ENCODE measurements around the gene IL17RC.

- TF ChIP-seq, protein P1, sequence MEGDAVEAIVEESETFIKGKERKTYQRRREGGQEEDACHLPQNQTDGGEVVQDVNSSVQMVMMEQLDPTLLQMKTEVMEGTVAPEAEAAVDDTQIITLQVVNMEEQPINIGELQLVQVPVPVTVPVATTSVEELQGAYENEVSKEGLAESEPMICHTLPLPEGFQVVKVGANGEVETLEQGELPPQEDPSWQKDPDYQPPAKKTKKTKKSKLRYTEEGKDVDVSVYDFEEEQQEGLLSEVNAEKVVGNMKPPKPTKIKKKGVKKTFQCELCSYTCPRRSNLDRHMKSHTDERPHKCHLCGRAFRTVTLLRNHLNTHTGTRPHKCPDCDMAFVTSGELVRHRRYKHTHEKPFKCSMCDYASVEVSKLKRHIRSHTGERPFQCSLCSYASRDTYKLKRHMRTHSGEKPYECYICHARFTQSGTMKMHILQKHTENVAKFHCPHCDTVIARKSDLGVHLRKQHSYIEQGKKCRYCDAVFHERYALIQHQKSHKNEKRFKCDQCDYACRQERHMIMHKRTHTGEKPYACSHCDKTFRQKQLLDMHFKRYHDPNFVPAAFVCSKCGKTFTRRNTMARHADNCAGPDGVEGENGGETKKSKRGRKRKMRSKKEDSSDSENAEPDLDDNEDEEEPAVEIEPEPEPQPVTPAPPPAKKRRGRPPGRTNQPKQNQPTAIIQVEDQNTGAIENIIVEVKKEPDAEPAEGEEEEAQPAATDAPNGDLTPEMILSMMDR (conservative IDR thresholded peaks at IDR 0.05): no peak
- no peak for TF ChIP-seq ZFX (IDR thresholded peaks at IDR 0.05)
Measured at GRCh38 chr3:9916346-9916733, 558 bp upstream of the IL17RC start.

All from C4-2B (cell line).